Sigmoid colon (tissue), 7 donors: ENCODE measurements around the gene ABHD12. TPM values are rescaled to one million over a fixed set of nuclear protein-coding genes. Genes with fewer than 3 reads are reported as not detected.

Experiments
- DNase-seq: peaks from one replicate; pipeline ENCODE4 v3.0.0-alpha.2; 2019
- H3K27ac ChIP-seq, 4 donors: fragments of 200-600 bp; sonication (generic); one replicate each; pipeline ENCODE4 v1.5.1; 2016 to 2019; ENCODE audit warnings: mild to moderate bottlenecking in 1 of 4
- H3K27me3 ChIP-seq, 3 donors: fragments of 200-600 bp; sonication (generic); one replicate each; pipeline ENCODE4 v1.5.1; 2019; ENCODE audit warnings: mild to moderate bottlenecking in 1 of 3
- H3K36me3 ChIP-seq, 4 donors: fragments of 200-600 bp; sonication (generic); one replicate each; pipeline ENCODE4 v1.5.1; 2016 to 2019
- H3K4me1 ChIP-seq, 4 donors: fragments of 200-600 bp; sonication (generic); one replicate each; pipeline ENCODE4 v1.5.1; 2017 to 2019
- H3K4me3 ChIP-seq, 4 donors: fragments of 200-600 bp; sonication (generic); one replicate each; pipeline ENCODE4 v1.5.1; 2017 to 2019; ENCODE audit warnings: mild to moderate bottlenecking in 2 of 4, moderate library complexity in 1 of 4
- H3K9me3 ChIP-seq, 4 donors: fragments of 200-600 bp in 3 of 4; sonication (generic) in 3 of 4; one replicate each; pipeline versions ENCODE4 v1.5.1 to v1.6.1; 2013 to 2019
- CTCF ChIP-seq, 4 experiments: fragments of 450-650 bp in 3 of 4; fragments of 200-600 bp in 1 of 4; IDR thresholded peaks; one replicate each; pipeline ENCODE4 v1.5.1; 2016 to 2019; ENCODE audit warnings: antibody characterized with exemption in 4 of 4, mild to moderate bottlenecking in 3 of 4, moderate library complexity in 2 of 4
- EP300 ChIP-seq, 4 donors: sonication (generic); formaldehyde crosslinking; IDR thresholded peaks; one replicate each; pipeline ENCODE4 v1.6.1; 2017; ENCODE audit warnings: antibody characterized with exemption in 4 of 4
- POLR2A ChIP-seq, 2 donors: fragments of 450-650 bp; IDR thresholded peaks; one replicate each; pipeline ENCODE4 v1.6.1; 2016; ENCODE audit warnings: antibody characterized with exemption in 2 of 2, mild to moderate bottlenecking in 2 of 2, moderate library complexity in 2 of 2
- POLR2AphosphoS5 ChIP-seq, 4 donors: sonication (generic); formaldehyde crosslinking; IDR thresholded peaks; one replicate each; pipeline ENCODE4 v1.6.1; 2017; ENCODE audit warnings: antibody characterized with exemption in 4 of 4
- WGBS, 2 donors: extraction: QIAGEN DNeasy Blood & Tissue Kit; methylation state at CpG; one replicate each; pipeline ENCODE4 v1.1.7; 2013; 5-methylcytosine and 5-hydroxymethylcytosine counted together
- intact Hi-C: fragments of 100-400 bp; cut with DNase I; formaldehyde crosslinking; loops from one replicate; pipeline ENCODE4 v1.15.1; 2023
- polyA plus RNA-seq, 3 donors: library from polyadenylated mRNA; stranded (reverse); fragments of 200-250 nt; gene quantifications; one replicate each; pipeline ENCODE4 v1.2.3, GENCODE V29; 2013
- total RNA-seq, 4 donors: library from RNA; depleted of rRNA; stranded (reverse); fragments of >200 nt; gene quantifications; one replicate each; pipeline ENCODE4 v1.1.0, GENCODE V29; 2016
- donor health status: healthy with polysubstance abuse.
- donor health status: Bipolar disorder and iron deficiency.
- donor health status: healthy.

ABHD12 gene
- total and polyA plus RNA-seq, 7 donors, result 18.9 to 49.0 (median 35.7) TPM

GRCh38 chr20:25353353-25353746 lies 37.3 kb downstream of the ABHD12 start:
- intact Hi-C loops, result no loop called here
- Histone ChIP-seq H3K9me3 (no peaks in the 10 kb centered on the region), H3K4me1 (peaks cover 0 to 47% (median 27%) of the 10 kb centered on the region in 4 donors), H3K4me3 (no peak overlapping the region), H3K36me3 (no peaks in the 10 kb centered on the region), H3K27me3 (no peaks in the 10 kb centered on the region), H3K27ac (peak overlapping the region in 3 of 4 donors; percentile 54 to 72 (median 65))
- DNase-seq, result no peak
- no peak for TF ChIP-seq POLR2AphosphoS5 (IDR thresholded peaks at IDR 0.05)
- no peak for TF ChIP-seq EP300 (IDR thresholded peaks at IDR 0.05)
- no peak for TF ChIP-seq CTCF (IDR thresholded peaks at IDR 0.05)
- TF ChIP-seq POLR2A (IDR thresholded peaks at IDR 0.05), result no peak
- WGBS, 2 donors, result 41 to 68% methylated on average over 3 of the region's 3 CpGs

GRCh38 chr20:25352746-25353145 lies 37.9 kb downstream of the ABHD12 start:
- Histone ChIP-seq H3K27ac (peak overlapping the region in 2 of 4 donors; percentile 65 to 72), H3K9me3 (no peaks in the 10 kb centered on the region), H3K27me3 (no peaks in the 10 kb centered on the region), H3K36me3 (no peaks in the 10 kb centered on the region), H3K4me1 (peaks cover 0 to 47% (median 27%) of the 10 kb centered on the region in 4 donors), H3K4me3 (no peak overlapping the region)
- DNase-seq, result no peak
- TF ChIP-seq POLR2AphosphoS5 (IDR thresholded peaks at IDR 0.05) (no peak), EP300 (IDR thresholded peaks at IDR 0.05) (no peak), POLR2A (IDR thresholded peaks at IDR 0.05) (no peak), CTCF (IDR thresholded peaks at IDR 0.05) (no peak)
- intact Hi-C loops, result no loop called here
- WGBS, 2 donors, result 90 to 91% methylated on average over 3 of the region's 3 CpGs

- H3K4me1 ChIP-seq, result peaks cover 0 to 38% (median 24%) of the 10 kb centered on the region in 4 donors
- DNase-seq, result no peak
- intact Hi-C loops, result no loop called here
- no peak for TF ChIP-seq POLR2A (IDR thresholded peaks at IDR 0.05)
- TF ChIP-seq CTCF (IDR thresholded peaks at IDR 0.05), result no peak
- no peak for TF ChIP-seq POLR2AphosphoS5 (IDR thresholded peaks at IDR 0.05)
- TF ChIP-seq EP300 (IDR thresholded peaks at IDR 0.05), result no peak
- no peak overlapping the region for H3K27ac ChIP-seq
- no peaks in the 10 kb centered on the region for H3K36me3 ChIP-seq
- no peak overlapping the region for H3K4me3 ChIP-seq
- no peaks in the 10 kb centered on the region for H3K27me3 ChIP-seq
- no peaks in the 10 kb centered on the region for H3K9me3 ChIP-seq
These were observed 39.6 kb downstream of the ABHD12 start for GRCh38 chr20:25351024-25351360.

GRCh38 chr20:25346349-25346748 lies 44.3 kb downstream of the ABHD12 start:
- peaks cover 0 to 5% (median 0%) of the 10 kb centered on the region in 4 donors for H3K4me1 ChIP-seq
- intact Hi-C loops, result no loop called here
- no peak overlapping the region for H3K27ac ChIP-seq
- no peak for TF ChIP-seq POLR2A (IDR thresholded peaks at IDR 0.05)
- no peak for TF ChIP-seq CTCF (IDR thresholded peaks at IDR 0.05)
- TF ChIP-seq EP300 (IDR thresholded peaks at IDR 0.05), result no peak
- no peak for TF ChIP-seq POLR2AphosphoS5 (IDR thresholded peaks at IDR 0.05)
- no peak overlapping the region for H3K4me3 ChIP-seq
- H3K9me3 ChIP-seq, result no peaks in the 10 kb centered on the region
- no peak for DNase-seq
- WGBS, 2 donors, result 92 to 95% methylated on average over 6 of the region's 6 CpGs
- H3K36me3 ChIP-seq, result no peaks in the 10 kb centered on the region
- no peaks in the 10 kb centered on the region for H3K27me3 ChIP-seq

GRCh38 chr20:25345721-25346120 lies 44.9 kb downstream of the ABHD12 start:
- TF ChIP-seq EP300 (IDR thresholded peaks at IDR 0.05) (no peak), CTCF (IDR thresholded peaks at IDR 0.05) (no peak), POLR2AphosphoS5 (IDR thresholded peaks at IDR 0.05) (no peak), POLR2A (IDR thresholded peaks at IDR 0.05) (no peak)
- Histone ChIP-seq H3K4me3 (no peak overlapping the region), H3K4me1 (no peaks in the 10 kb centered on the region), H3K27me3 (no peaks in the 10 kb centered on the region), H3K27ac (no peak overlapping the region), H3K36me3 (no peaks in the 10 kb centered on the region), H3K9me3 (no peaks in the 10 kb centered on the region)
- intact Hi-C loops, result no loop called here
- no peak for DNase-seq
- WGBS, 2 donors, result 94 to 95% methylated on average over 1 of the region's 1 CpG
